HEK293T (cell line): Measurements from ENCODE around the gene ATP5F1D.
A peak's percentile ranks its signal among the peaks of the same experiment; 100 is the strongest.

Experiments
- ARNT ChIP-seq: fragments of 450-650 bp; IDR thresholded peaks from 2 replicates; pipeline ENCODE4 v1.6.1; 2017; ENCODE audit warnings: mild to moderate bottlenecking
- BHLHE40 ChIP-seq: fragments of 450-650 bp; IDR thresholded peaks from 2 replicates; pipeline ENCODE4 v1.6.1; 2016; ENCODE audit warnings: mild to moderate bottlenecking, moderate library complexity, borderline replicate concordance
- ELF4 ChIP-seq: fragments of 450-650 bp; IDR thresholded peaks from 2 replicates; pipeline ENCODE4 v1.6.1; 2017; ENCODE audit warnings: antibody characterized with exemption
- FOXA1 ChIP-seq: fragments of 450-650 bp; IDR thresholded peaks from 2 replicates; pipeline ENCODE4 v1.6.1; 2016; ENCODE audit warnings: mild to moderate bottlenecking
- FOXM1 ChIP-seq: fragments of 450-650 bp; IDR thresholded peaks from 2 replicates; pipeline ENCODE4 v1.6.1; 2017; ENCODE audit warnings: mild to moderate bottlenecking, borderline replicate concordance
- HDGF ChIP-seq: fragments of 450-650 bp; IDR thresholded peaks from 2 replicates; pipeline ENCODE4 v1.6.1; 2017; ENCODE audit warnings: antibody characterized with exemption, borderline replicate concordance
- L3MBTL2 ChIP-seq: fragments of 450-650 bp; conservative IDR thresholded peaks from 2 replicates; pipeline ENCODE4 v1.6.1; 2016; ENCODE audit warnings: mild to moderate bottlenecking
- NFRKB ChIP-seq: fragments of 450-650 bp; IDR thresholded peaks from 2 replicates; pipeline ENCODE4 v1.6.1; 2016; ENCODE audit warnings: mild to moderate bottlenecking, moderate library complexity
- SUZ12 ChIP-seq: fragments of 450-650 bp; IDR thresholded peaks from 2 replicates; pipeline ENCODE4 v1.6.1; 2016; ENCODE audit warnings: mild to moderate bottlenecking
- ZNF384 ChIP-seq: fragments of 450-650 bp; IDR thresholded peaks from 2 replicates; pipeline ENCODE4 v1.6.1; 2016
- TF ChIP-seq, protein P1 (sequence below): fragments of 450-650 bp; IDR thresholded peaks from 2 replicates; pipeline ENCODE4 v1.6.1; 2016

DNA sequence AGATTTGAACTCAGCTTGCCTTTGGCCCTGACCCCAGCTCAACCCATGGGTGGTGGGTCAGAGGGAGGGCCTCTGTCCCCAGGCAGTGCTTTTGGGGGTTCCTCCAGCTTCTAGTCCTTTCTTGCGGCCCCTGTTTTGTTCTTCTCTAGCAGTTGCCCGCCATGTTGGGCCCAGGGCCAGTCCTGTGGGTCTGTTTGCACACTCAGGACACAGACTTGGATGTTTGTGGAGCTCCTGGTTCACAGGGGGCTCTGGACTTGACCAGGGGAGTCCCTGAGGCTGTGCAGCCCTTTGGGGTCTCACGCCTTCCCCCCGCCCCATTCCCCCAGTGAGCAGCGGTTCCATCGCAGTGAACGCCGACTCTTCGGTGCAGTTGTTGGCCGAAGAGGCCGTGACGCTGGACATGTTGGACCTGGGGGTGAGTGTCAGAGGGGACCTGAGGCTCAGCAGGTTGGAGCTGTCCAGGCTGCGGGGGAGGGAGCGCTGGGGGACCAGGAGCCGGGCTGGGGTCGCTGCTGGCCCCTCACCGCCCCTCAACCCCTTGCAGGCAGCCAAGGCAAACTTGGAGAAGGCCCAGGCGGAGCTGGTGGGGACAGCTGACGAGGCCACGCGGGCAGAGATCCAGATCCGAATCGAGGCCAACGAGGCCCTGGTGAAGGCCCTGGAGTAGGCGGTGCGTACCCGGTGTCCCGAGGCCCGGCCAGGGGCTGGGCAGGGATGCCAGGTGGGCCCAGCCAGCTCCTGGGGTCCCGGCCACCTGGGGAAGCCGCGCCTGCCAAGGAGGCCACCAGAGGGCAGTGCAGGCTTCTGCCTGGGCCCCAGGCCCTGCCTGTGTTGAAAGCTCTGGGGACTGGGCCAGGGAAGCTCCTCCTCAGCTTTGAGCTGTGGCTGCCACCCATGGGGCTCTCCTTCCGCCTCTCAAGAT, 2.5 kb downstream of the ATP5F1D start:
- no peak for TF ChIP-seq FOXM1
- TF ChIP-seq ARNT: no peak
- TF ChIP-seq NFRKB: no peak
- TF ChIP-seq, protein P1, sequence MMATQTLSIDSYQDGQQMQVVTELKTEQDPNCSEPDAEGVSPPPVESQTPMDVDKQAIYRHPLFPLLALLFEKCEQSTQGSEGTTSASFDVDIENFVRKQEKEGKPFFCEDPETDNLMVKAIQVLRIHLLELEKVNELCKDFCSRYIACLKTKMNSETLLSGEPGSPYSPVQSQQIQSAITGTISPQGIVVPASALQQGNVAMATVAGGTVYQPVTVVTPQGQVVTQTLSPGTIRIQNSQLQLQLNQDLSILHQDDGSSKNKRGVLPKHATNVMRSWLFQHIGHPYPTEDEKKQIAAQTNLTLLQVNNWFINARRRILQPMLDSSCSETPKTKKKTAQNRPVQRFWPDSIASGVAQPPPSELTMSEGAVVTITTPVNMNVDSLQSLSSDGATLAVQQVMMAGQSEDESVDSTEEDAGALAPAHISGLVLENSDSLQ: no peak
- TF ChIP-seq FOXA1: no peak
- no peak for TF ChIP-seq BHLHE40
- no peak for TF ChIP-seq ZNF384
- TF ChIP-seq L3MBTL2: no peak
- TF ChIP-seq SUZ12: no peak
- peak; percentile 96; the same call in 1 of the 2 replicates for TF ChIP-seq HDGF
- TF ChIP-seq ELF4: no peak
